Heart right ventricle (tissue), 16 donors: Measurements from ENCODE around the gene DYNC1LI1. TPM values are rescaled to one million over a fixed set of nuclear protein-coding genes. Genes with fewer than 3 reads are reported as not detected.

Source experiments
- ATAC-seq, 8 donors: fragments of 200-7000 bp; cut with Tn5 transposase; one replicate each; pipeline ENCODE4 v1.9.1; 2020; ENCODE audit warnings: mild to moderate bottlenecking in 8 of 8, moderate library complexity in 8 of 8, moderate number of reproducible peaks in 1 of 8
- DNase-seq, 2 donors: peaks; one replicate each; pipeline ENCODE4 v3.0.0-alpha.2; 2020
- H3K27ac ChIP-seq, 10 donors: fragments of 200-600 bp; sonication (generic) in 2 of 10; one replicate each; pipeline versions ENCODE4 v1.5.0 to v1.8.0; 2020 to 2022; ENCODE audit warnings: mild to moderate bottlenecking in 3 of 10
- H3K27me3 ChIP-seq, 7 donors: fragments of 200-600 bp; one replicate each; pipeline ENCODE4 v1.8.0; 2021 to 2022; ENCODE audit warnings: mild to moderate bottlenecking in 2 of 7
- H3K36me3 ChIP-seq, 9 donors: fragments of 200-600 bp; sonication (generic) in 1 of 9; one replicate each; pipeline versions ENCODE4 v1.5.0 to v1.8.0; 2020 to 2022; ENCODE audit warnings: mild to moderate bottlenecking in 2 of 9
- H3K4me1 ChIP-seq, 9 donors: fragments of 200-600 bp; sonication (generic) in 1 of 9; one replicate each; pipeline versions ENCODE4 v1.5.0 to v1.8.0; 2020 to 2022; ENCODE audit warnings: mild to moderate bottlenecking in 4 of 9
- H3K4me3 ChIP-seq, 10 donors: fragments of 200-600 bp; sonication (generic) in 2 of 10; one replicate each; pipeline versions ENCODE4 v1.5.0 to v1.8.0; 2020 to 2022; ENCODE audit warnings: mild to moderate bottlenecking in 7 of 10, moderate library complexity in 2 of 10
- H3K9me3 ChIP-seq, 11 donors: fragments of 200-600 bp in 10 of 11; sonication (generic) in 2 of 11; one replicate each; pipeline versions ENCODE4 v1.5.0 to v1.8.0; 2013 to 2022; ENCODE audit warnings: mild to moderate bottlenecking in 2 of 11, control low read depth in 1 of 11, moderate library complexity in 1 of 11
- CTCF ChIP-seq, 9 donors: fragments of 200-600 bp; sonication (generic) in 2 of 9; IDR thresholded peaks; one replicate each; pipeline versions ENCODE4 v1.5.0 to v1.8.0; 2021 to 2022; ENCODE audit warnings: antibody characterized with exemption in 9 of 9, mild to moderate bottlenecking in 5 of 9, moderate library complexity in 1 of 9
- WGBS, 2 donors: extraction: QIAGEN DNeasy Blood & Tissue Kit; methylation state at CpG; one replicate each; pipeline ENCODE4 v1.1.7; 2013; ENCODE audit warnings: inconsistent platforms in 1 of 2; 5-methylcytosine and 5-hydroxymethylcytosine counted together
- intact Hi-C, 10 donors: fragments of 100-400 bp; cut with DNase I; formaldehyde crosslinking; loops; one replicate each; pipeline versions ENCODE4 v1.11.1 to v1.14.2; 2022
- polyA plus RNA-seq, 2 donors: library from polyadenylated mRNA; stranded (reverse); fragments of 200-250 nt; gene quantifications; one replicate each; pipeline ENCODE4 v1.2.3, GENCODE V29; 2013
- total RNA-seq, 10 donors: library from RNA; stranded (reverse); fragmentation: NEBNext Ultra II Directional in 3 of 10; extraction: Animal tissue kit (Norgen Biotek cat#: 25700) in 3 of 10; gene quantifications; one replicate each; pipeline versions ENCODE4 v1.2.1 to v1.2.4, GENCODE V29; 2021 to 2023
- donor health status: Arrhythmogenic right ventricular cardiomyopathy.
- donor health status: ischemic (EF 13 %, LVEDD 7.1; RV severe dilation, severe dysfunction).
- donor health status: healthy with polysubstance abuse.
- donor health status: DM: no; HTN: yes; CAD: no.
- donor health status: DM: no; HTN: no; CAD: no.
- donor health status: ischemic (EF 25% LVEDD 6.9; RV normal size, moderate dysfunction).
- donor health status: ischemic (EF 25% LVEDD 5.7; RV mildly dilated, moderate dysfunction).
- donor health status: healthy.
- donor health status: DM: yes; HTN: yes; CAD: no.
- donor health status: Ischemic cardiomyopathy.
- donor health status: ischemic (EF 35%, LVEDD 5.7; RV mildly dilated, moderate dysfunction).
- donor health status: nonischemic (EF 11% LVEDD 7.7; RV severe dilation, severe dysfunction).
- donor health status: DM: yes; HTN: yes; CAD: no.
- donor health status: PGD.
- donor health status: ischemic (EF 29% LVEDD 5.4; RV normal size, mild dysfunction).
- donor health status: nonischemic (EF 23%, LVEDD 6.1; RV moderate dilation, normal function).

The DYNC1LI1 gene
- total and polyA plus RNA-seq, 12 donors = 23.4 to 69.9 (median 52.4) TPM

- Histone ChIP-seq H3K27ac (peak overlapping the region in 3 of 10 donors; percentile 60 to 65 (median 62)), H3K27me3 (no peaks in the 10 kb centered on the region), H3K4me3 (no peak overlapping the region), H3K9me3 (no peaks in the 10 kb centered on the region), H3K4me1 (peaks cover 0 to 43% (median 23%) of the 10 kb centered on the region in 9 donors), H3K36me3 (no peaks in the 10 kb centered on the region)
- TF ChIP-seq CTCF (IDR thresholded peaks at IDR 0.05) = no peak
- intact Hi-C loops = no loop called here
- 37 to 50% methylated on average over 2 of the region's 2 CpGs for WGBS, 2 donors
- DNase-seq (no peak), ATAC-seq (no peak)
Observed at GRCh38 chr3:32597656-32598055, 27.0 kb upstream of the DYNC1LI1 start.

- DNase-seq (peak in 1 of 2 donors; percentile 53), ATAC-seq (peak; percentile 62 to 90 (median 84))
- peak overlapping the region in 5 of 10 donors; percentile 48 to 65 (median 61) for H3K27ac ChIP-seq
- no peak overlapping the region for H3K4me3 ChIP-seq
- TF ChIP-seq CTCF (IDR thresholded peaks at IDR 0.05) = no peak
- no peaks in the 10 kb centered on the region for H3K9me3 ChIP-seq
- 49 to 65% methylated on average over 7 to 8 of the region's 8 CpGs for WGBS, 2 donors
- intact Hi-C loops = no loop called here
- no peaks in the 10 kb centered on the region for H3K27me3 ChIP-seq
- H3K36me3 ChIP-seq = no peaks in the 10 kb centered on the region
- H3K4me1 ChIP-seq = peaks cover 0 to 43% (median 24%) of the 10 kb centered on the region in 9 donors
Observed at GRCh38 chr3:32596909-32597369, 26.3 kb upstream of the DYNC1LI1 start.

- DNase-seq = no peak
- intact Hi-C loops = no loop called here
- Histone ChIP-seq H3K9me3 (no peaks in the 10 kb centered on the region), H3K4me3 (no peak overlapping the region), H3K36me3 (no peaks in the 10 kb centered on the region), H3K4me1 (peaks cover 0 to 43% (median 24%) of the 10 kb centered on the region in 9 donors), H3K27me3 (no peaks in the 10 kb centered on the region), H3K27ac (peak overlapping the region in 5 of 10 donors; percentile 48 to 65 (median 61))
- TF ChIP-seq CTCF (IDR thresholded peaks at IDR 0.05) = no peak
- ATAC-seq = peak in 3 of 8 donors; percentile 3 to 17 (median 9)
- WGBS, 2 donors = 82 to 84% methylated on average over 4 of the region's 4 CpGs
Observed at GRCh38 chr3:32596282-32596908, 25.7 kb upstream of the DYNC1LI1 start.

- no peak overlapping the region for H3K4me3 ChIP-seq
- no peaks in the 10 kb centered on the region for H3K9me3 ChIP-seq
- H3K27ac ChIP-seq = peak overlapping the region in 2 of 10 donors; percentile 14 to 26
- TF ChIP-seq CTCF (IDR thresholded peaks at IDR 0.05) = no peak
- H3K27me3 ChIP-seq = no peaks in the 10 kb centered on the region
- 68 to 87% methylated on average over 2 of the region's 2 CpGs for WGBS, 2 donors
- intact Hi-C loops = no loop called here
- no peaks in the 10 kb centered on the region for H3K36me3 ChIP-seq
- DNase-seq (no peak), ATAC-seq (peak in 4 of 8 donors; percentile 52 to 71 (median 62))
- H3K4me1 ChIP-seq = peaks cover 0 to 43% (median 24%) of the 10 kb centered on the region in 9 donors
Observed at GRCh38 chr3:32595323-32595722, 24.7 kb upstream of the DYNC1LI1 start.
